Ovary (tissue), 9 donors: Measurements from ENCODE around the gene RAD50. TPM values are rescaled to one million over a fixed set of nuclear protein-coding genes. Genes with fewer than 3 reads are reported as not detected.
"Not testable (repeated sequence)": the region's sequence is repeated elsewhere in the genome, so short reads cannot be mapped to it uniquely, and the experiment has no call there.

ENCODE experiments used
- DNase-seq, 5 donors: peaks; one replicate each; pipeline ENCODE4 v3.0.0-alpha.2; 2019 to 2020
- H3K27ac ChIP-seq, 2 donors: fragments of 200-600 bp; one replicate each; pipeline versions ENCODE4 v1.5.1 to v1.8.0; 2019 to 2022
- H3K27me3 ChIP-seq: fragments of 200-600 bp; one replicate; pipeline ENCODE4 v1.8.0; 2022
- H3K36me3 ChIP-seq: fragments of 200-600 bp; sonication (generic); one replicate; pipeline ENCODE4 v1.5.1; 2019
- H3K4me1 ChIP-seq: one replicate; pipeline ENCODE4 v1.8.1; 2013; ENCODE audit warnings: mild to moderate bottlenecking, moderate library complexity; ENCODE audit not compliant: insufficient read depth
- H3K4me3 ChIP-seq: fragments of 200-600 bp; sonication (generic); one replicate; pipeline ENCODE4 v1.5.1; 2017
- H3K9me3 ChIP-seq, 2 donors: fragments of 200-600 bp in 1 of 2; sonication (generic) in 1 of 2; one replicate each; pipeline versions ENCODE4 v1.5.1 to v1.8.1; 2013 to 2019; ENCODE audit warnings: mild to moderate bottlenecking in 1 of 2, moderate library complexity in 1 of 2
- CTCF ChIP-seq, 3 donors: fragments of 450-650 bp in 2 of 3; fragments of 200-600 bp in 1 of 3; IDR thresholded peaks; one replicate each; pipeline versions ENCODE4 v1.5.1 to v1.8.0; 2016 to 2022; ENCODE audit warnings: antibody characterized with exemption in 3 of 3, mild to moderate bottlenecking in 1 of 3
- EP300 ChIP-seq: sonication (generic); formaldehyde crosslinking; IDR thresholded peaks from one replicate; pipeline ENCODE4 v1.6.1; 2017; ENCODE audit warnings: antibody characterized with exemption
- POLR2A ChIP-seq: fragments of 450-650 bp; IDR thresholded peaks from one replicate; pipeline ENCODE4 v1.6.1; 2017; ENCODE audit warnings: antibody characterized with exemption, mild to moderate bottlenecking, moderate library complexity
- WGBS, 3 donors: extraction: QIAGEN DNeasy Blood & Tissue Kit in 1 of 3; methylation state at CpG; one replicate each; pipeline versions ENCODE4 v1.1.5 to v1.1.7; 2013 to 2017; 5-methylcytosine and 5-hydroxymethylcytosine counted together
- intact Hi-C, 4 donors: fragments of 100-400 bp; cut with DNase I; formaldehyde crosslinking; loops; one replicate each; pipeline versions ENCODE4 v1.11.0 to v1.15.1; 2022 to 2023
- polyA plus RNA-seq, 2 donors: library from polyadenylated mRNA; stranded (reverse); fragments of 200-250 nt in 1 of 2; fragments of 350-450 nt in 1 of 2; fragmentation: Illumina TruSeq in 1 of 2; extraction: RNeasy Lipid Tissue Mini Kit (QIAGEN cat#74804) in 1 of 2; gene quantifications; one replicate each; pipeline ENCODE4 v1.2.3, GENCODE V29; 2013 to 2014
- total RNA-seq, 7 donors: library from RNA; depleted of rRNA in 2 of 7; stranded (reverse); fragments of >200 nt in 2 of 7; fragmentation: NEBNext Ultra II Directional in 3 of 7; extraction: Animal tissue kit (Norgen Biotek cat#: 25700) in 3 of 7; gene quantifications; one replicate each; pipeline versions ENCODE4 v1.1.0 to v1.2.4, GENCODE V29; 2016 to 2023
- donor health status: DM: no; HTN: no; CAD: no; lungs with moderate emphysema.
- donor health status: DM: no; HTN: no; CAD: no.
- donor health status: Bipolar disorder and iron deficiency.
- donor health status: DM: yes; HTN: yes; CAD: no.
- donor health status: DM: no; HTN: no; CAD: no.
- donor health status: DM: yes; HTN: yes; CAD: no.

The RAD50 gene
- total and polyA plus RNA-seq, 9 donors: 9.4 to 41.5 (median 28.1) TPM

- 91 to 96% (median 94%) methylated on average over 4 of the region's 4 CpGs for WGBS, 3 donors
- no peak overlapping the region for H3K27ac ChIP-seq
- TF ChIP-seq EP300 (no peak), POLR2A (no peak), CTCF (IDR thresholded peaks at IDR 0.05) (no peak)
Observed at GRCh38 chr5:132540764-132541163, 16.0 kb upstream of the RAD50 start.

GRCh38 chr5:132543472-132544201 is 13.1 kb upstream of the RAD50 start, which contains the start of gene IL5:
IL5 (minus strand) TSS chr5:132543522; CDS start chr5:132543478, 44 bp downstream.
- Histone ChIP-seq H3K27ac (no peak within 1 kb of the TSS), H3K4me3 (no peak within 1 kb of the TSS), H3K27me3 (no peaks in the 10 kb centered on the region), H3K36me3 (no peaks in the 10 kb centered on the region), H3K4me1 (no peaks in the 10 kb centered on the region), H3K9me3 (no peaks in the 10 kb centered on the region)
- DNase-seq: no peak
- intact Hi-C loops: no loop called here
- no peak for TF ChIP-seq POLR2A
- no peak for TF ChIP-seq EP300
- 81 to 84% (median 83%) methylated on average over 7 of the region's 7 CpGs for WGBS, 3 donors

More at GRCh38 chr5:132540764-132541163, 16.0 kb upstream of the RAD50 start:
- intact Hi-C loops: no loop called here
- no peaks in the 10 kb centered on the region for H3K27me3 ChIP-seq
- no peaks in the 10 kb centered on the region for H3K4me1 ChIP-seq
- H3K36me3 ChIP-seq: no peaks in the 10 kb centered on the region
- no peak for DNase-seq
- H3K9me3 ChIP-seq: no peaks in the 10 kb centered on the region
- no peak overlapping the region for H3K4me3 ChIP-seq

GRCh38 chr5:132546108-132546507 is 10.7 kb upstream of the RAD50 start:
- WGBS, 3 donors: 92 to 97% (median 92%) methylated on average over 2 of the region's 2 CpGs
- H3K9me3 ChIP-seq: no peaks in the 10 kb centered on the region
- H3K4me1 ChIP-seq: no peaks in the 10 kb centered on the region
- intact Hi-C loops: no loop called here
- H3K36me3 ChIP-seq: no peaks in the 10 kb centered on the region
- no peaks in the 10 kb centered on the region for H3K27me3 ChIP-seq
- TF ChIP-seq EP300 (no peak), POLR2A (no peak), CTCF (IDR thresholded peaks at IDR 0.05) (no peak)
- no peak overlapping the region for H3K27ac ChIP-seq
- no peak for DNase-seq
- H3K4me3 ChIP-seq: no peak overlapping the region

- Histone ChIP-seq H3K27ac (no peak overlapping the region), H3K4me1 (no peaks in the 10 kb centered on the region), H3K36me3 (no peaks in the 10 kb centered on the region), H3K4me3 (no peak overlapping the region), H3K9me3 (no peaks in the 10 kb centered on the region), H3K27me3 (no peaks in the 10 kb centered on the region)
- intact Hi-C loops: no loop called here
- TF ChIP-seq POLR2A: no peak
- no peak for TF ChIP-seq EP300
- WGBS, 3 donors: 75 to 84% (median 77%) methylated on average over 2 of the region's 2 CpGs
- no peak for DNase-seq
Observed at GRCh38 chr5:132547269-132547668, 9.5 kb upstream of the RAD50 start.

GRCh38 chr5:132548834-132549233 is 7.9 kb upstream of the RAD50 start:
- 84 to 93% (median 90%) methylated on average over 5 to 7 of the region's 7 CpGs for WGBS, 3 donors
- DNase-seq, H3K9me3 ChIP-seq, H3K27ac ChIP-seq, H3K36me3 ChIP-seq, H3K4me1 ChIP-seq, H3K4me3 ChIP-seq, intact Hi-C loops, H3K27me3 ChIP-seq: not testable (repeated sequence)

- no peaks in the 10 kb centered on the region for H3K9me3 ChIP-seq
- no peak overlapping the region for H3K4me3 ChIP-seq
- 86 to 93% (median 89%) methylated on average over 2 of the region's 2 CpGs for WGBS, 3 donors
- intact Hi-C loops: no loop called here
- no peaks in the 10 kb centered on the region for H3K27me3 ChIP-seq
- DNase-seq: no peak
- no peaks in the 10 kb centered on the region for H3K4me1 ChIP-seq
- no peaks in the 10 kb centered on the region for H3K36me3 ChIP-seq
- no peak for TF ChIP-seq EP300
- no peak for TF ChIP-seq POLR2A
- TF ChIP-seq CTCF (IDR thresholded peaks at IDR 0.05): no peak
- no peak overlapping the region for H3K27ac ChIP-seq
Observed at GRCh38 chr5:132549576-132549975, 7.2 kb upstream of the RAD50 start.
